Measurements from ENCODE around the gene ZFHX3. TPM values are rescaled to one million over a fixed set of nuclear protein-coding genes. Genes with fewer than 3 reads are reported as not detected.

Gene ZFHX3
- total RNA-seq, 1 experiment from 2014 or later: 1.5 TPM

DNA sequence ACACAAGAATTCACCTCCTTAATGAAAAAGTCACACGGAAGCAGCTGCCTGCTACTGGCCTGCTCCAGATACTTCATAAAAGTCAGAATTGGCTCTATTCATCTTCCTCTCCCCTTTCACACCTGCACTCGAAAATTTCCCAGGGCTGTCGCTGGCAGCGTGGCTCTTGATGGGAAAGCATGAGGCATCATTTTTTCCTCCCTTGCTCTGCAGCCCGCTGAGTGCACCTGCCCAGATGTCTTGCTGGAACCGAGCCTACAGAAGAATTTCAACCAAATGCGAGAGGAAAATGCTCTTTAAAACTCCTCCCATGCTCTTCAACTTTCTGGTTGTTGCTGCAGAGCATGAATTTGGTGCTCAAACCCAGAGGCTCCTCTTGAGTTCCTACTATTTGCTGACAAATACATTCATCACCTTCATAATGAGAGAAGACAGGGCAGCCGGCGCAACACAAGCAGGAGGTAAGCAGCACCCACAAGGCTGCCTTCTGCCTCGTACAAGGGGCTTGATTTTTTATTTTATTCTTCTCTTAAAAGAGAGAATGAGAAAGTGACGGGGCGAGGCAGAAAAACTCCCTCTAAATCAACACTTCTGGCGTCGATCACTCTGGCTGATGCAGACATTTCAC lies 146.8 kb downstream of the ZFHX3 start:
- no peak overlapping the region for H2BK5ac ChIP-seq (ENCODE audit: insufficient read length, low read length)
- H3K4me2 ChIP-seq (ENCODE audit: insufficient read depth, insufficient read length, low read length): no peak overlapping the region
- H3K4me1 ChIP-seq (ENCODE audit: insufficient read depth, low read length): no peaks in the 10 kb centered on the region
- Mint-ChIP-seq H3K36me3 (ENCODE audit: insufficient read depth in 1 of 3, low read depth in 3 of 3) (no peaks in the 10 kb centered on the region), H3K4me3 (no peak overlapping the region), H3K27me3 (ENCODE audit: low read depth) (peaks cover 16% of the 10 kb centered on the region; the same call in 1 of the 2 replicates), H3K9me3 (no peaks in the 10 kb centered on the region), H3K4me1 (no peaks in the 10 kb centered on the region), H3K27ac (no peak overlapping the region; a peak in 1 of 7 replicates)
- no peak overlapping the region for H2BK120ac ChIP-seq (ENCODE audit: low read depth, low read length, poor library complexity, severe bottlenecking)
- no peaks in the 10 kb centered on the region for H3K79me1 ChIP-seq (ENCODE audit: insufficient read depth, low read depth, low read length, poor library complexity, severe bottlenecking)
- H3K23me2 ChIP-seq (ENCODE audit: insufficient read length, low read depth, low read length, poor library complexity, severe bottlenecking): no peaks in the 10 kb centered on the region
- H3K9ac ChIP-seq (ENCODE audit: extremely low read depth, insufficient read length, low read length): no peak overlapping the region
- H4K5ac ChIP-seq (ENCODE audit: insufficient read length, low read depth, low read length): no peak overlapping the region
- no peaks in the 10 kb centered on the region for H3K9me3 ChIP-seq (ENCODE audit: control insufficient read depth, low read depth, low read length)
- H2BK20ac ChIP-seq (ENCODE audit: low read depth, low read length, poor library complexity, severe bottlenecking): no peak overlapping the region
- H3K27me3 ChIP-seq (ENCODE audit: insufficient read depth, low read length): no peaks in the 10 kb centered on the region
- DNase-seq: no peak
- TF ChIP-seq, protein P1, sequence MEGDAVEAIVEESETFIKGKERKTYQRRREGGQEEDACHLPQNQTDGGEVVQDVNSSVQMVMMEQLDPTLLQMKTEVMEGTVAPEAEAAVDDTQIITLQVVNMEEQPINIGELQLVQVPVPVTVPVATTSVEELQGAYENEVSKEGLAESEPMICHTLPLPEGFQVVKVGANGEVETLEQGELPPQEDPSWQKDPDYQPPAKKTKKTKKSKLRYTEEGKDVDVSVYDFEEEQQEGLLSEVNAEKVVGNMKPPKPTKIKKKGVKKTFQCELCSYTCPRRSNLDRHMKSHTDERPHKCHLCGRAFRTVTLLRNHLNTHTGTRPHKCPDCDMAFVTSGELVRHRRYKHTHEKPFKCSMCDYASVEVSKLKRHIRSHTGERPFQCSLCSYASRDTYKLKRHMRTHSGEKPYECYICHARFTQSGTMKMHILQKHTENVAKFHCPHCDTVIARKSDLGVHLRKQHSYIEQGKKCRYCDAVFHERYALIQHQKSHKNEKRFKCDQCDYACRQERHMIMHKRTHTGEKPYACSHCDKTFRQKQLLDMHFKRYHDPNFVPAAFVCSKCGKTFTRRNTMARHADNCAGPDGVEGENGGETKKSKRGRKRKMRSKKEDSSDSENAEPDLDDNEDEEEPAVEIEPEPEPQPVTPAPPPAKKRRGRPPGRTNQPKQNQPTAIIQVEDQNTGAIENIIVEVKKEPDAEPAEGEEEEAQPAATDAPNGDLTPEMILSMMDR (conservative IDR thresholded peaks at IDR 0.05): no peak
- H2BK15ac ChIP-seq (ENCODE audit: low read depth, low read length): no peak overlapping the region
- H3K18ac ChIP-seq (ENCODE audit: insufficient read length, low read depth, low read length): no peak overlapping the region
- H3T11ph ChIP-seq (ENCODE audit: low read length): no peak overlapping the region
- WGBS (ENCODE audit: extremely low coverage, insufficient read length, low lambda C conversion rate): no CpG with 5 or more reads among the region's 14 CpGs
- H4K20me1 ChIP-seq (ENCODE audit: control insufficient read depth, insufficient read depth, insufficient read length): no peaks in the 10 kb centered on the region
- H4K91ac ChIP-seq (ENCODE audit: insufficient read length, low read depth, low read length): no peak overlapping the region
- H3K14ac ChIP-seq (ENCODE audit: insufficient read depth, low read length): no peak overlapping the region
- H2BK12ac ChIP-seq (ENCODE audit: insufficient read length, low read depth, low read length): no peak overlapping the region
- H2AFZ ChIP-seq (ENCODE audit: low read length): no peak overlapping the region
- no peak overlapping the region for H2AK5ac ChIP-seq (ENCODE audit: insufficient read length, low read length)
- H3K23ac ChIP-seq (ENCODE audit: insufficient read length, low read depth, low read length): no peak overlapping the region
- no peaks in the 10 kb centered on the region for H3K79me2 ChIP-seq (ENCODE audit: insufficient read depth, low read length)
- no peak overlapping the region for H3K4ac ChIP-seq (ENCODE audit: low read depth, low read length)
- no peak overlapping the region for H4K8ac ChIP-seq (replicated peaks; ENCODE audit: insufficient read length, low read depth, low read length)
- H3K56ac ChIP-seq (ENCODE audit: insufficient read length, low read depth, low read length): no peak overlapping the region
- no peak overlapping the region for H3K27ac ChIP-seq (ENCODE audit: insufficient read length, low read depth, low read length)

Measured in H9 (cell line).